Sigmoid colon (tissue), 7 donors: Measurements from ENCODE around the gene C11orf24. TPM values are rescaled to one million over a fixed set of nuclear protein-coding genes. Genes with fewer than 3 reads are reported as not detected.

Experiments used
- DNase-seq: peaks from one replicate; pipeline ENCODE4 v3.0.0-alpha.2; 2019
- H3K27ac ChIP-seq, 4 donors: fragments of 200-600 bp; sonication (generic); one replicate each; pipeline ENCODE4 v1.5.1; 2016 to 2019; ENCODE audit warnings: mild to moderate bottlenecking in 1 of 4
- H3K27me3 ChIP-seq, 3 donors: fragments of 200-600 bp; sonication (generic); one replicate each; pipeline ENCODE4 v1.5.1; 2019; ENCODE audit warnings: mild to moderate bottlenecking in 1 of 3
- H3K36me3 ChIP-seq, 4 donors: fragments of 200-600 bp; sonication (generic); one replicate each; pipeline ENCODE4 v1.5.1; 2016 to 2019
- H3K4me1 ChIP-seq, 4 donors: fragments of 200-600 bp; sonication (generic); one replicate each; pipeline ENCODE4 v1.5.1; 2017 to 2019
- H3K4me3 ChIP-seq, 4 donors: fragments of 200-600 bp; sonication (generic); one replicate each; pipeline ENCODE4 v1.5.1; 2017 to 2019; ENCODE audit warnings: mild to moderate bottlenecking in 2 of 4, moderate library complexity in 1 of 4
- H3K9me3 ChIP-seq, 4 donors: fragments of 200-600 bp in 3 of 4; sonication (generic) in 3 of 4; one replicate each; pipeline versions ENCODE4 v1.5.1 to v1.6.1; 2013 to 2019
- EP300 ChIP-seq, 4 donors: sonication (generic); formaldehyde crosslinking; IDR thresholded peaks; one replicate each; pipeline ENCODE4 v1.6.1; 2017; ENCODE audit warnings: antibody characterized with exemption in 4 of 4
- POLR2A ChIP-seq, 2 donors: fragments of 450-650 bp; IDR thresholded peaks; one replicate each; pipeline ENCODE4 v1.6.1; 2016; ENCODE audit warnings: antibody characterized with exemption in 2 of 2, mild to moderate bottlenecking in 2 of 2, moderate library complexity in 2 of 2
- POLR2AphosphoS5 ChIP-seq, 4 donors: sonication (generic); formaldehyde crosslinking; IDR thresholded peaks; one replicate each; pipeline ENCODE4 v1.6.1; 2017; ENCODE audit warnings: antibody characterized with exemption in 4 of 4
- WGBS, 2 donors: extraction: QIAGEN DNeasy Blood & Tissue Kit; methylation state at CpG; one replicate each; pipeline ENCODE4 v1.1.7; 2013; 5-methylcytosine and 5-hydroxymethylcytosine counted together
- intact Hi-C: fragments of 100-400 bp; cut with DNase I; formaldehyde crosslinking; loops from one replicate; pipeline ENCODE4 v1.15.1; 2023
- polyA plus RNA-seq, 3 donors: library from polyadenylated mRNA; stranded (reverse); fragments of 200-250 nt; gene quantifications; one replicate each; pipeline ENCODE4 v1.2.3, GENCODE V29; 2013
- total RNA-seq, 4 donors: library from RNA; depleted of rRNA; stranded (reverse); fragments of >200 nt; gene quantifications; one replicate each; pipeline ENCODE4 v1.1.0, GENCODE V29; 2016
- TF ChIP-seq, protein P1 (sequence below), 4 experiments: fragments of 450-650 bp in 3 of 4; fragments of 200-600 bp in 1 of 4; IDR thresholded peaks; one replicate each; pipeline ENCODE4 v1.5.1; 2016 to 2019; ENCODE audit warnings: antibody characterized with exemption in 4 of 4, mild to moderate bottlenecking in 3 of 4, moderate library complexity in 2 of 4
- donor health status: healthy with polysubstance abuse.
- donor health status: Bipolar disorder and iron deficiency.
- donor health status: healthy.

The C11orf24 gene
- total RNA-seq, result 10 to 100 TPM; 13.7 to 25.4 (median 21.9) TPM
- 10 to 100 TPM; 37.8 to 70.3 (median 40.6) TPM for polyA plus RNA-seq

DNA sequence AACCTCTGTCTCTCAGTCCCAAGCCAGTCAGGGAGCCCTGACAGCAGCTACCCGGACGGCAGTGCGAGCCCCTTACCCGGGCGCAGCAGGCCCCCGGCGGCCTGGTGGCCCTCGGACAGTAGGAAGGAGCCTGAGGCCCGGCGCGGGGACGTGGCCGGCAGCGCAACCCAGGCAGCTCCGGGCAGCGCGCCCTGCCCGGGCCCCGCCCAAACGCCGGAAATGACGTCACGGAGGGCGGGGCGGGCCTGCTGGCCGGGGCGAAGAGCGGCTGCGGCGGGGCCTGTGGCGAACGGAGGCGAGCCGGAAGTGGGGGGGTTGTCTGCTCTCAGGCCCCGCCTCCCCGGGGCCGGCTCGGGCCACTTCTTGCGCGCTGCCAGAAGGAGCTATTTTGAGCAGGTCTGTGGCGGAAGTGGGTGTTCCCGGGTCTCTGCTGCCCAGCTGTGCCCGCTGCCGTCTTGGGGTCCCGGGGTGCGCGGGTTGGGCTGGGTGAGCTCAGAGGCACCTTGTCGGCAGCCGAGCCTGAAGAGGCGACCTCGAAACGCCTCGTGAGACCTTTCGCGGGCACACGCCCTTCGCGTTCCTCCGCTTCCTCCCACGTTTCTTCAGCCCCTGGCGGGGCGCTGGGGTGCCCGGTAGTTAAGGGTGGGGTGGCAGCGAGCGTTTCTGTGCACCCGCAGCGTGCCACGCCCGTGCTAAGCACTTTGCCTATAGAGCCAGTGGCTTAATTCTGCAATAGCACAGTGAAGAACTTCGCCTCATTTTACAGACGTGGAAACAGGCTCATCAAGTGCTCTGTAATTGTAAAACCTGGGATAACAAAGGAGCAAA lies at the start of gene C11orf24:
C11orf24 (minus strand) TSS at position 193 of the 828 bp plus-strand sequence. CDS start 8,206 bp downstream, outside the sequence.
- no peaks in the 10 kb centered on the region for H3K27me3 ChIP-seq
- no peaks in the 10 kb centered on the region for H3K9me3 ChIP-seq
- intact Hi-C loops, result loop anchor here (2.0 to 5.0 kb wide), 3 partner anchors 40 to 113 kb away; partner anchors contain the start of gene LRP5
- H3K36me3 ChIP-seq, result peaks cover 4 to 11% (median 11%) of the 10 kb centered on the region in 4 donors
- H3K27ac ChIP-seq, result peak within 1 kb of the TSS; percentile 93 to 97 (median 94)
- H3K4me1 ChIP-seq, result peaks cover 0 to 37% (median 32%) of the 10 kb centered on the region in 4 donors
- peak; percentile 98 for DNase-seq
- 0 to 1% methylated on average over 71 of the region's 71 CpGs for WGBS, 2 donors
- peak within 1 kb of the TSS; percentile 63 to 83 (median 72) for H3K4me3 ChIP-seq
- peak; percentile 35 to 91 (median 87) for TF ChIP-seq POLR2AphosphoS5 (IDR thresholded peaks at IDR 0.05)
- TF ChIP-seq POLR2A (IDR thresholded peaks at IDR 0.05), result peak; percentile 47 to 59
- no peak for TF ChIP-seq EP300 (IDR thresholded peaks at IDR 0.05)
- TF ChIP-seq, protein P1, sequence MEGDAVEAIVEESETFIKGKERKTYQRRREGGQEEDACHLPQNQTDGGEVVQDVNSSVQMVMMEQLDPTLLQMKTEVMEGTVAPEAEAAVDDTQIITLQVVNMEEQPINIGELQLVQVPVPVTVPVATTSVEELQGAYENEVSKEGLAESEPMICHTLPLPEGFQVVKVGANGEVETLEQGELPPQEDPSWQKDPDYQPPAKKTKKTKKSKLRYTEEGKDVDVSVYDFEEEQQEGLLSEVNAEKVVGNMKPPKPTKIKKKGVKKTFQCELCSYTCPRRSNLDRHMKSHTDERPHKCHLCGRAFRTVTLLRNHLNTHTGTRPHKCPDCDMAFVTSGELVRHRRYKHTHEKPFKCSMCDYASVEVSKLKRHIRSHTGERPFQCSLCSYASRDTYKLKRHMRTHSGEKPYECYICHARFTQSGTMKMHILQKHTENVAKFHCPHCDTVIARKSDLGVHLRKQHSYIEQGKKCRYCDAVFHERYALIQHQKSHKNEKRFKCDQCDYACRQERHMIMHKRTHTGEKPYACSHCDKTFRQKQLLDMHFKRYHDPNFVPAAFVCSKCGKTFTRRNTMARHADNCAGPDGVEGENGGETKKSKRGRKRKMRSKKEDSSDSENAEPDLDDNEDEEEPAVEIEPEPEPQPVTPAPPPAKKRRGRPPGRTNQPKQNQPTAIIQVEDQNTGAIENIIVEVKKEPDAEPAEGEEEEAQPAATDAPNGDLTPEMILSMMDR (IDR thresholded peaks at IDR 0.05), result peak in 2 of 4 experiments; percentile 13

DNA sequence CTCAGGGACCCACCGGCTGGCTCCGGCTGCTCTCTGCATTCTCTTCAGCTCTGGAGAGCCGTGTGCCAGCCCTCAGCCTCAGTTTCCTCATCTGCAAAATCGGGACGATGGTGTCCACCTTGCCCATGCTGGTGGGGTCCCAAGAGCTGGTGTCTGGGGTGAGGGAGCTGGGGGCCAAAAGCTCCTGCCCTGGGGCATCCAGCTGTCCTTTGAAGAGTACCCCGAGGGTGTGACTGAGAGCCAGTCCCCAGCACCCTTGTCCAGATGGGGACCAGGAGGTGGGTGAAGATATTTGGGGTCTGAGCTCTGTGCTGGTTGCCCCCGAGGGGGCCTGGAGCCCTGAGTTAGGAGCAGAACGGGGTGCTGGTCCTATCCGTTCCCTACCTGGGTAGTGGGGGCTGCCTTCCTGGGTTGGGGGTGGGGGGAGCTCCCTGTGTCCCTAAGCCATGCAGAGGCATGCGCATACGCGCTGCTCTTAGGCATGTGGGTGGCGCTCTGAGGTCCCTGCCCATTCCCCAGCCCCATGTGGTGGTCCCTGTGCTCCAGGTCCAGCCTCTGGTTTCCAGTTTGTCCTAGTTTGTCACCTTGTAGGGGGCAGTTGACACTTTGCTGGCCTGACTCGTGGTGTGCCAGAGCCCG lies 45.5 kb upstream of the C11orf24 start:
- Histone ChIP-seq H3K27me3 (no peaks in the 10 kb centered on the region), H3K27ac (peak overlapping the region; percentile 78 to 92 (median 88)), H3K36me3 (no peaks in the 10 kb centered on the region), H3K4me3 (no peak overlapping the region), H3K9me3 (no peaks in the 10 kb centered on the region), H3K4me1 (peaks cover 0 to 59% (median 58%) of the 10 kb centered on the region in 4 donors)
- intact Hi-C loops, result no loop called here
- TF ChIP-seq POLR2AphosphoS5 (IDR thresholded peaks at IDR 0.05) (no peak), POLR2A (IDR thresholded peaks at IDR 0.05) (no peak), EP300 (IDR thresholded peaks at IDR 0.05) (no peak)
- WGBS, 2 donors, result 60 to 79% methylated on average over 15 of the region's 15 CpGs
- no peak for DNase-seq

DNA sequence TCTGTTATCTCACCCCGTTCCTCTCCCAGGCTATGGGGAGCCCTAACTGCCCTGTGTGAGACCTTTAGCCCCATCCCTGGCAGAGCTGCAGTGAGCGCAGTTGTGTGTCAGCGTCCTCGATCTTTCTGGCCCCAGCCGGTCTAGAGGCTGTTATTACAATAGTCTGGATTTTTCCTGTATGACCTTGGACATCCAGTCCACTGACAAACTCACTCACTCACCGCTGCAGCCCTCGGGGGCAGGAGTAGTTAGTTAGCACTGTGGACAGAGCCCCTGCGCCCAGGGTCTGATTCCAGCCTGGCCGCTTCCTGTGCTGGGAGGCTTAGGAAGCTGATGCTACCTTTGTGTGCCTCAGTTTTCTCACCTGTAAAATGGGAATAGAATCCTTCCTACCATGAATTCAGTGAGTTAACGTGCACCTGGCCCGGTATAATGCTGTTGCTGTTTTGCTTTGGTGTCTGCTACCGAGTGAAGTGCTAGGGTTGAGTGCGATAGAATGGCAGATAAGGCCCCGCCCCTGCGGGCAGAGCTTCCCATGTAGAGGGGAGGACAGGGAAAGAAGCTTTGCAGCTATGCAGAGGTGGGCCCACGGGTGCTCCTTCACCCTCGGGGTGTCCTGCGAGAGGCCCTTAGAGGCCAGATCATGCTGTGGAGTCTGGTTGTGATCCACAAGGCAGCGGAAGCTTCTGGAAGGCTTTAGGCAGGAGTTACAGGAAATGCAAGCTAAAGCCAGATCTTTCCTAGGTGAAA lies 43.6 kb upstream of the C11orf24 start:
- intact Hi-C loops, result loop anchor here (2.0 kb wide), 1 partner anchor 39 kb away; no protein-coding TSS in a partner anchor
- Histone ChIP-seq H3K4me3 (peak overlapping the region in 3 of 4 donors; percentile 0 to 82 (median 72)), H3K27me3 (no peaks in the 10 kb centered on the region), H3K4me1 (peaks cover 0 to 51% (median 47%) of the 10 kb centered on the region in 4 donors), H3K27ac (peak overlapping the region; percentile 78 to 92 (median 88)), H3K9me3 (no peaks in the 10 kb centered on the region), H3K36me3 (no peaks in the 10 kb centered on the region)
- WGBS, 2 donors, result 27 to 64% methylated on average over 19 of the region's 19 CpGs
- DNase-seq, result no peak
- no peak for TF ChIP-seq EP300 (IDR thresholded peaks at IDR 0.05)
- TF ChIP-seq, protein P1 (IDR thresholded peaks at IDR 0.05), result no peak
- TF ChIP-seq POLR2AphosphoS5 (IDR thresholded peaks at IDR 0.05), result peak in 1 of 4 donors; percentile 3
- no peak for TF ChIP-seq POLR2A (IDR thresholded peaks at IDR 0.05)

DNA sequence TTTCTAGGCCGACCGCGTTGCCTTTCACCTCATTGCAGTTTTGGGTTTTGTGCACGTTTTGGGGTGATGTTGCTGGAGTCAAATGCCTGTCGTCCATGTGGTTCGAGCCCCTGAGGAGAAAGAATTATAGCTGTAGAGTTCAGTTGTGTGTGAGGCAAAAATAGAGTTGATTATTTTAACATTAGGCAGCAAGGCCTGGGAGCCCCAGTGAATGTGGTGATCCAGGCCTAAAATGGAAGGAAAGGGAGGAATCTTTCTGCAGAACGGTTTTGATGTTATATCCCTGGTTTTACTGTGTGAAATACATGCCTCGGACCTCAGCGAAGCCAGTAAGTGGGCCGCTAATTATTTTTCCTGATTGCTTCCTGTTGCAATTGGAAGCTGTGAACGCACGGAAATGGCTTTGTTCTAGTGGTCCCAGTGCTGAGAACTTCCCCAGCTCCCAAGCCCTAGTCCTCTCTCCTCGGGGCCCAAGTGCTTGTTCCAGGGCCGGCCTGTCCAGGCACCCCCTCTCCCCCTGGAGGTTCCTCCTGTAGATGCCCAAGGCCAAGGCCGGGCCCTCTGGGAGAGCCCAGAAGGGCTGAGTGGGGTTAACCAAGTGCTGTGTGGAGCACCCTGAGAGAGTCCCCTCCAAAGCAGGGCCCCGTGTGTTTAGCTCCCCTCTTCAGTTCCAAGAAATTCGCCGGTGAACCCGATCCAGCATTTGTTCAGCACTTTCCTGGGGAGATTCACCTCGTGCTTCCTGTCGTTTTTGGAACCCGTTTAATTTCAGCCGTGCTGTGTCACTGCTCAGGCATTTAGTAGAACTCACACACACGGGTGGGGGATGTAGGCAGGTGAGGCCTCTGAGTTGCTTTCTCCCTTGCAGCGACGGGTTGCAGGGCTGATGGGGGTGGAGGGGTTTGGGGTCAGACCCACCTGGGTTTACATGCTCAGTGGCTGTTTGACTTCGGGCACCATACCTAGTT lies 42.7 kb upstream of the C11orf24 start:
- intact Hi-C loops, result loop anchor here (2.0 to 5.0 kb wide), 3 partner anchors 40 to 68 kb away; partner anchors contain the start of gene C11orf24
- 10 to 30% methylated on average over 27 of the region's 27 CpGs for WGBS, 2 donors

More for the DNA sequence above, 42.7 kb upstream of the C11orf24 start:
- Histone ChIP-seq H3K4me1 (peaks cover 0 to 51% (median 47%) of the 10 kb centered on the region in 4 donors), H3K36me3 (no peaks in the 10 kb centered on the region), H3K4me3 (peak overlapping the region; percentile 65 to 82 (median 76)), H3K27me3 (no peaks in the 10 kb centered on the region), H3K27ac (peak overlapping the region; percentile 78 to 92 (median 88)), H3K9me3 (no peaks in the 10 kb centered on the region)
- no peak for DNase-seq
- TF ChIP-seq, protein P1 (IDR thresholded peaks at IDR 0.05), result peak in 1 of 4 experiments; percentile 6
- TF ChIP-seq EP300 (IDR thresholded peaks at IDR 0.05), result no peak
- peak in 3 of 4 donors; percentile 19 to 42 (median 39) for TF ChIP-seq POLR2AphosphoS5 (IDR thresholded peaks at IDR 0.05)
- no peak for TF ChIP-seq POLR2A (IDR thresholded peaks at IDR 0.05)
